Fibroblast of upper back skin (primary cell): ENCODE measurements around the gene CTPS1.

Experiments used
- DNase-seq: peaks from one replicate; pipeline ENCODE4 v3.0.0-alpha.2; 2013

Gene CTPS1

GRCh38 chr1:40979241-40980067, at the start of gene CTPS1:
CTPS1 (plus strand) TSS chr1:40979696; CDS start chr1:40983291, 3,595 bp downstream.
- DNase-seq = peak; percentile 93

- no peak for DNase-seq
Measured at GRCh38 chr1:40930174-40930964, 49.1 kb upstream of the CTPS1 start.

GRCh38 chr1:40931601-40932000, 47.9 kb upstream of the CTPS1 start:
- DNase-seq = no peak

GRCh38 chr1:40932006-40932405, 47.5 kb upstream of the CTPS1 start:
- no peak for DNase-seq

GRCh38 chr1:40936931-40937339, 42.6 kb upstream of the CTPS1 start:
- no peak for DNase-seq

- DNase-seq = no peak
Measured at GRCh38 chr1:40938393-40938792, 41.1 kb upstream of the CTPS1 start.

GRCh38 chr1:40939320-40940059, 40.0 kb upstream of the CTPS1 start:
- DNase-seq = peak; percentile 17

- DNase-seq = peak; percentile 31
Measured at GRCh38 chr1:40944326-40944725, 35.2 kb upstream of the CTPS1 start.

GRCh38 chr1:40944841-40945430, 34.6 kb upstream of the CTPS1 start:
- no peak for DNase-seq

GRCh38 chr1:40945491-40945973, 34.0 kb upstream of the CTPS1 start:
- DNase-seq = no peak

- DNase-seq = peak; percentile 68
Measured at GRCh38 chr1:40948741-40949443, 30.6 kb upstream of the CTPS1 start.

- no peak for DNase-seq
Measured at GRCh38 chr1:40949563-40949962, 29.9 kb upstream of the CTPS1 start.

- peak; percentile 47 for DNase-seq
Measured at GRCh38 chr1:40951943-40952743, 27.4 kb upstream of the CTPS1 start.

- DNase-seq = no peak
Measured at GRCh38 chr1:40952744-40953315, 26.7 kb upstream of the CTPS1 start.

- no peak for DNase-seq
Measured at GRCh38 chr1:40954626-40955025, 24.9 kb upstream of the CTPS1 start.

GRCh38 chr1:40955266-40955665, 24.2 kb upstream of the CTPS1 start:
- no peak for DNase-seq

GRCh38 chr1:40956407-40956806, 23.1 kb upstream of the CTPS1 start:
- DNase-seq = no peak

GRCh38 chr1:40958210-40958609, 21.3 kb upstream of the CTPS1 start:
- DNase-seq = no peak

GRCh38 chr1:40965531-40965930, 14.0 kb upstream of the CTPS1 start:
- no peak for DNase-seq

GRCh38 chr1:40966417-40966816, 13.1 kb upstream of the CTPS1 start:
- no peak for DNase-seq

- DNase-seq = no peak
Measured at GRCh38 chr1:40969445-40969844, 10.1 kb upstream of the CTPS1 start.
